ENCODE results near the gene LARP1B.
"Not testable (repeated sequence)": the region's sequence is repeated elsewhere in the genome, so short reads cannot be mapped to it uniquely, and the experiment has no call there.

Gene LARP1B

GRCh38 chr4:128135391-128135790 is 74.3 kb downstream of the LARP1B start:
- no peak for DNase-seq (ENCODE audit: low read depth in 2 of 2)

- no peak for DNase-seq (ENCODE audit: low read depth in 2 of 2)
These were observed 80.8 kb downstream of the LARP1B start for GRCh38 chr4:128141866-128142265.

GRCh38 chr4:128145727-128146126 is 84.6 kb downstream of the LARP1B start:
- DNase-seq (ENCODE audit: low read depth in 2 of 2), result no peak

GRCh38 chr4:128153800-128154199 is 92.7 kb downstream of the LARP1B start:
- no peak for DNase-seq (ENCODE audit: low read depth in 2 of 2)

GRCh38 chr4:128155231-128155855 is 94.2 kb downstream of the LARP1B start:
- DNase-seq (ENCODE audit: low read depth in 2 of 2), result no peak

- no peak for DNase-seq (ENCODE audit: low read depth in 2 of 2)
These were observed 94.9 kb downstream of the LARP1B start for GRCh38 chr4:128155874-128156456.

- not testable (repeated sequence) for DNase-seq (ENCODE audit: low read depth in 2 of 2)
These were observed 95.4 kb downstream of the LARP1B start for GRCh38 chr4:128156472-128156871.

- no peak for DNase-seq (ENCODE audit: low read depth in 2 of 2)
These were observed 97.8 kb downstream of the LARP1B start for GRCh38 chr4:128158894-128159293.

GRCh38 chr4:128159967-128160366 is 98.9 kb downstream of the LARP1B start:
- no peak for DNase-seq (ENCODE audit: low read depth in 2 of 2)

GRCh38 chr4:128161138-128161537 is 100.0 kb downstream of the LARP1B start:
- DNase-seq (ENCODE audit: low read depth in 2 of 2), result no peak

GRCh38 chr4:128162434-128162833 is 101.3 kb downstream of the LARP1B start:
- no peak for DNase-seq (ENCODE audit: low read depth in 2 of 2)

- no peak for DNase-seq (ENCODE audit: low read depth in 2 of 2)
These were observed 102.3 kb downstream of the LARP1B start for GRCh38 chr4:128163177-128164117.

- DNase-seq (ENCODE audit: low read depth in 2 of 2), result no peak
These were observed 105.9 kb downstream of the LARP1B start for GRCh38 chr4:128166982-128167381.

- DNase-seq (ENCODE audit: low read depth in 2 of 2), result no peak
These were observed 107.6 kb downstream of the LARP1B start for GRCh38 chr4:128168701-128169100.

- no peak for DNase-seq (ENCODE audit: low read depth in 2 of 2)
These were observed 108.1 kb downstream of the LARP1B start for GRCh38 chr4:128169245-128169644.

GRCh38 chr4:128176643-128177042 is 115.5 kb downstream of the LARP1B start:
- DNase-seq (ENCODE audit: low read depth in 2 of 2), result no peak

- DNase-seq (ENCODE audit: low read depth in 2 of 2), result no peak
These were observed 116.4 kb downstream of the LARP1B start for GRCh38 chr4:128177498-128177897.

- DNase-seq (ENCODE audit: low read depth in 2 of 2), result no peak
These were observed 125.5 kb downstream of the LARP1B start for GRCh38 chr4:128186623-128187022.

GRCh38 chr4:128191115-128191781 is 130.1 kb downstream of the LARP1B start:
- DNase-seq (ENCODE audit: low read depth in 2 of 2), result peak; percentile 42 to 52

GRCh38 chr4:128220286-128221235 is 159.4 kb downstream of the LARP1B start:
- DNase-seq (ENCODE audit: low read depth in 2 of 2), result no peak

- DNase-seq (ENCODE audit: low read depth in 2 of 2), result no peak
These were observed 160.5 kb downstream of the LARP1B start for GRCh38 chr4:128221586-128221985.

Data from stimulated activated CD4-positive, alpha-beta T cell treated with anti-CD3 and anti-CD28 coated beads, Interleukin-4, amount 100 ng/mL, for 48 hours (primary cell).